ENCODE results near the gene CSE1L.
"Not testable (repeated sequence)": the region's sequence is repeated elsewhere in the genome, so short reads cannot be mapped to it uniquely, and the experiment has no call there.

DNA sequence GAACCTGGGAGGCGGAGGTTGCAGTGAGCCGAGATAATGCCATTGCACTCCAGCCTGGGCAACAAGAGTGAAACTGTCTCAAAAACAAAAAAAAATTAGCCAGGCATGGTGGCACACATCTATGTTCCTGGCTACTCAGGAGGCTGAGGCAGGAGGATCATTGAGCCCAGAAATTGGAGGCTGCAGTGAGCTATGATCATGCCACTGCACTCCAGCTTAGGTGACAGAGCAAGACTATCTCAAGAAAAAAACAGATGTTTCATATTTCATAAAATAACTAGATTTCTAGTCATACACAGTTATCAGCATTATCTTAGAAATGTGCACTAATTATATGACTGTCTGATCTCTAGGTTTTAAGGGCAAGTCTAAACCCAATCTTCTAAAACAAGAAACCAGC lies 17.9 kb upstream of the CSE1L start:
- TF ChIP-seq CTCF, POLR2A (IDR thresholded peaks at IDR 0.05): not testable (repeated sequence)
